HG02571 (cell line): ENCODE measurements around the gene LAMTOR2.

ENCODE experiments used
- ATAC-seq: cut with Tn5 transposase; IDR thresholded peaks from one replicate; pipeline ENCODE4 v1.9.1; 2021; ENCODE audit warnings: mild to moderate bottlenecking, moderate library complexity; ENCODE audit not compliant: unreplicated experiment

LAMTOR2 gene

GRCh38 chr1:156074661-156075060 lies 20.1 kb downstream of the LAMTOR2 start:
- no peak for ATAC-seq

- ATAC-seq, result no peak
Measured at GRCh38 chr1:156075162-156075561, 20.6 kb downstream of the LAMTOR2 start.

DNA sequence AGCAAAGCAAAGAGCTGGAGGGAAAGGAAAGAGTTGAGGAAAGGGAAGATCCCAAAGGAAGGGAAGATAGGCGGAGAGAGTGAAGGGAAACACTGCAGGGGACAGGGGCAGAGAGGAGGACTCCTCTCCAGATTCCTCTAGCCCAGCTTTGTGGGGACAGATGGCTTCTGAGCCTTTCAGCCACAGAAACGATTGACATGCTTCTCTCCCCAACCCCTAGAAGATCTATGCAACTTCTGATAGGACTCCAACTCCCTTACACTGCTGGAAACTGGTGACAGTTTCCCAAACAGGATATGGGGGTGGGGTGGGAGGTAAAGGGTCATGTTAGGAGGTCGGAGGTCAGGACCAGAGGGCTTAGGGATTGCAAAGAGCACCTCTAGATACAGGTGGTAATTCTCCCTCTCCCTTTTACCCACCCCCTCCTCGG lies 21.2 kb downstream of the LAMTOR2 start:
- ATAC-seq, result no peak

DNA sequence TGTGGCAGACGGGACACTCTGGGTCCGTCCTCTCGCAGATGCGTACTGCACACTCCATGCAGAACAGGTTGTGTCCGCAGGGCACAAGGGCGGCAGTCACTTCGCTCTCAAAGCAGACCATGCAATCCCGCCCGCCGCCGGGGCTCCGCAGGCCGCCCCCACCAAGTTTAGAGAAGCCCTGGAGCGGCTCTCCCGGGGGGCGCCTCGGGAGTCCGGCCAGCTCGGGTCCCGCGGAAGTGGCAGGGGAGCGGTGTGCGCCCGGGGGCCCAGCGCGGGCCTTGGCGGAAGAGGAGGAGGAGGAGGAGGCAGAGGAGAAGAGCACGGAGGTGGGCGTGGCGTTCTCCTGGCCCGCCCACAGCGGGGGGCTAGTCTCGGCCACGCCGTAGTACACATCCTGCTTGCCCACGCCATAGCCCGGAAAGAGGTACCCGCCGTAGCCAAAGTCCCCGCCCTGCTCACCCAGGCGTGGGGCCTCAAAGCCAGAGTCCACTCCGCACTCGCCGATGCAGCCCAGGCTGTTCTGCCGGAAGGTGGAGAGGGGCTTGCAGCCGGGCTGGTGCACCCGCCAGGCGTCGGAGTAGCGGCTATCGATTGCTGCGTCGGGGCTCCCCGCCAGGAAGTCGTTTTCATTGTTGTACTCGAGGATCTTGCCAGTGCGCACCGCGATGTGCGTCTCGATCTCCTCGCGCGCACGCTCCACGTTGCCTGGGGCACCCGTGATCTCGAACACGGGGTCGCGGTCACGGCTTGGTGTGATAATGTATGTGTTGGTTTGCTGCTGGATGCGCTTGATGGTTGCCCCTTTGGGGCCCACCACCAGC lies 22.2 kb downstream of the LAMTOR2 start:
- peak; percentile 57 for ATAC-seq

DNA sequence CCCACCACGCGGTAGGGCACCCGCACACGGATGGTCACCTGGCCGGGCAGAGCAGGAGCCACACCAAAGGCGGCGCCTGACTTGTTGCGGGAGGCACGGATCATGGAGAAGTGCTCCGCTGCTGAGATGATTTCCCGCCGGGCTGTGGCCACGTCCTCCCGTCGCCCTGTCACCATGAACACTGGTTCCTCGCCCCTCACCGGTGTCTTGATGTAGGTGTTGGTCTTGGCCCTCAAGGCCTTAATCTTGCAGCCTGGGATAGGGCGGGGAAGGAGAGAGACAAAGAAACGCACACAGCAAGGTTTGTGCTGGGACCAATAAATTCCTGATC lies 22.8 kb downstream of the LAMTOR2 start:
- no peak for ATAC-seq

- ATAC-seq, result no peak
Measured at GRCh38 chr1:156078728-156079127, 24.1 kb downstream of the LAMTOR2 start.

- ATAC-seq, result no peak
Measured at GRCh38 chr1:156079762-156080161, 25.2 kb downstream of the LAMTOR2 start.

GRCh38 chr1:156080241-156080862 lies 25.8 kb downstream of the LAMTOR2 start:
- no peak for ATAC-seq

- ATAC-seq, result no peak
Measured at GRCh38 chr1:156080863-156081179, 26.2 kb downstream of the LAMTOR2 start.

DNA sequence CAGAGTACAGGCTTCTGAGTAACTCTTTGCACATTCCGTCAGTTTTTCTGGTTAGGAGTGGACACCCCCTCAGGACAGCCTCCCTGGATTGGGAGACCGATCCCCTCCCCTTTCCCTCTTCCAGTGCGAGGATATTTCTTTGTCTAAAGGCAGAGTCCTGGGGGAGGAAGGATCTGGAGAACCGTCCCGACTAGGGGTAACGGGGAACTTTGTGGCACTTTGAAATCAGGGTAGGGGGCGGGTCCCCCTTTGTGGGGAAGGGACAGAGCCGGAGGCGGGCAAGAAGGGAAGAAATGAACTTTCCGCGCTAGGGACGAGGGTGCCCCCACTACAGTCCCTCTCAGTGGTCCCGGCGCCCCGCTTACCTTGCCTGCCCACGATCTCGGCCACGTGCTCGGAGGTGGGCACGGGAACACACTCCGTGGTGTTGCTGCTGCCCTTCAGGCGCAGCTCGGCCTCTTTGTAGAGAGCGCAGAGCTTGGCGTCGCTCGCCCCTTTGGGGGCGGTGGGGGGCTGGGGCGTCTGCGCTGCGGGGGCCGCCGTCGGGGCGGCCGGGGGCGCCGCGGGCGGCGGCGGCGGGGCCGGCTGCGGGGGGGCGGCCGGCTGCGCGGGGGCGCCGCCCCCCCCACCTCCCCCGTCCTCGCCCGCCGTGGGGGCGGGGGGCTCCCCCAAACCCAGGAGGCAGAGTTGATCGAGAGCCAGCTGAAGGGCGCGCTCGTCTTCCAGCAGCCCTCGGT lies 26.8 kb downstream of the LAMTOR2 start:
- ATAC-seq, result no peak

DNA sequence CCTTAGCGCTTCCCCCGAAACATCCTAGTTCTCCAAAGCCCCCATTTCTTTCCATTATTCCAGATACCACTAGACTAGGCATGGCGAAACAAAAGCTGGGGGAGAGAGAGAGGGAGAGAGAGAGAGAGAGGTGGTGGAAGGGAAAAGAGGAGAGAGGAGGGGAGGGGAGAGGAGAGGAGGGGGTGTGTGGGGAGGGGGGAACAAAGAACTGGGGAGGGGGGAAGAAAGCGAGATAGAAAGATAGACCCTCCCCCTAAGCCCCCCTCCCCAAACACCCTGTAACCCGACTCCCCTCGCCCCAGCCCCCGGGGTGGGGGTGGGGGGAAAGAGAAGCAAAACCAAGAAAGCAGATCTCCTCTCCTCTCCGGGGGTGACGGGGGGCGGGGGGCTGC lies 27.3 kb downstream of the LAMTOR2 start:
- ATAC-seq, result no peak

DNA sequence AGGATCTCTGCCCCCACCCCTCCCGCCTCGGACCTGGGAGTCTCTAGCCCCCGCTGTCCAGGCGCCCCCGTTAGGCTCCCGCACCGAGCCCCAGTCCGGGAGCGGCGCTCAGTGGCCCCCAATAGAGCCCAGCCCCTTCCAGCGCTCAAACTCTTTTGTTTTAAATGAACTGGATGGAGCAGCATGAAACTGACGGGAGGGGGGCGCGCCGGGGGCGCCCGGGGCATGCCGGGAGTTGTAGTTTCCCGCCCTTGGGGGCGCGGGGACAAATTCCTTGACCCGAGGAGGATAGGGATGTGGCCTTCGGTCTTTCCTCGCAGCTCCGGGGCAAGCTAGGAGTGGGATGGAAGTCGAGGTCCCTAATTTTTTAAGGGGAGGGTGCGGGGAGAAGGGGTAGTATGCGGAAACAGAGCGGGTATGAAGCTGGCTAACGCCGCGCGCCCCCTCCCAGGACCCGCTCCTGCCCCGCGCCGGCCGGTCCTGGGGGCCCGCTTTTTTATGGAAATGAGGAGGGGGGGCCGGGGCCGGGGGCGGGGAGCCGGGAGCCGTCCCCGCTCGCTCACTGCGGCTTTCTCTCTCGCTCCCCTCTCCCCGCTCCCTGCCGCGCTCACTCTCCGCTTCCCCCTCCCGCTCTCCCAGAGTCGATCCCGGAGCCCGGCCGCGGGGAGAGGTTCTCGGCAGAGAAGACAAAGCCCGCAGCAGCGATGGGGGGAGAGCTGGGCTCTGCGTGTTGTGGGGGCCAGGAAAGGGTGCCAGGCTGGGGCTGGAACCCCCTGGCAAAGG lies 27.9 kb downstream of the LAMTOR2 start, which contains the start of gene MEX3A:
Gene MEX3A (minus strand): TSS at position 157 of the 783 bp plus-strand sequence. CDS start 467 bp downstream, outside the sequence.
- ATAC-seq, result no peak

DNA sequence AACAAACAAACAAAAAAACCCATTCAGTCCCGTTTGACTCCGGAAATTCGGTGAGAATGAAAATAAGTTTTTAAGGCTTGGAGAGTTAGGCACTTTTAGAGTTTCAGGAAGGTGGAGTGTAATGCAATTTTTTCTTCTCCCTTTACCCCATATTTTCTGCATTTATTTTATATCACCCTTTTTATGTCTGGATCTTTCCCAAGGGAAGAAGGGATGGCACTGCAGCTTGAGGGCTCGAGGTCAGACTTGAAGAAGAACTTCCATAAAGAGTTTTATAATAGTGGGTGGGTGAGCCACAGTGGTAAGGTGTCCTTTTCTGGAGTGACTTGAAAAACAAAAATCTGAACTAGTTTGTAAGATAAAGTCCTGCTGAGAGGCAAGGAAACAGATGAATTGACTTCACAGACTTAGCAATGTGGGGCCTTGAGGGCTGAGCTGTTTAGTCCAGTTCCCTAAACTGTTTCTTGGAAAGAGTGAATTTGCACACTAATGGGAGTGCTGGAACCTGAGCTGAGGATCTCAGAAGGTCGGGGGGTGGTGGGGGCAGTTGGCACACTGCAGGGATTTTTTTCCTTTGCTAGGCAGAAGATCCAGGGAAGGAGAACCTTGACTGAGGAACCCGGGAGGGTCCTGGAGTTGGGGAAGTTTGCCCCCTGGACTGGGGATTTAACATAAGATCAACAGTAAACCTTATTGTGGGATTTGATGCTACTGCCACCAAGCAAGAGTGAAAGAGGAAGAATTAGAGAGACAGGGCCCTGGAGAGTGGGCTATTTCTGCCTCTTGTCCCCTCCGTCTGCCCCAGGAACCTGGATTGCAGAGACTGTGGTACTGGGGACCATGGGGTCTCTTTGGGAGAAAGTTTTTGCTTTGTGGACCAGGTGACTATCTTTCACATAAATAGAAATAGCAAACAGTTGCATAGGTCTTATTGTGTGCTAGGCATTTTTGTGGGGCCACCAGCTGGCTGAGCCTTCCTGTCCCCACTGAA lies 29.5 kb downstream of the LAMTOR2 start:
- ATAC-seq, result no peak

- no peak for ATAC-seq
Measured at GRCh38 chr1:156086256-156086662, 31.7 kb downstream of the LAMTOR2 start.

DNA sequence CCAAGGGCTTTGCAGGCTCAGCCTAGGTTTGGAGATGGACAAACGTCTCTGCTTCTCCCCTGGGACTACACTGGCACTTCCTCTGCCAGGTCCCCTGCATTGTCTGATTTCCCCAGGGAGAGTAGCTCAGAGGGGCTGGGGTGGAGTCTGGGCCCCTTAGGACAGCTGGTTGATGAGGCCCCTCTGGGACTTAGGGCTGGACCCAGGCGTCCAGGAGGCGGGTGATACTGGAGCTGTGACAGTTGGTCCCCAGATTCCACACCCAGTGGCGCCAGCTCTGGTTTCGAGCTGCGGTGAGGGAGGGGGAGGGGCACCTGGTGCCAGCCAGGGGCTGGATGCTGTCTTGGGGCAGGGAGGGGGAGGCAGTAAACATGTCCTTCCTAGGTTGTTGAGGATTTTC lies 35.1 kb downstream of the LAMTOR2 start:
- no peak for ATAC-seq

GRCh38 chr1:156090138-156090839 lies 35.7 kb downstream of the LAMTOR2 start:
- no peak for ATAC-seq

DNA sequence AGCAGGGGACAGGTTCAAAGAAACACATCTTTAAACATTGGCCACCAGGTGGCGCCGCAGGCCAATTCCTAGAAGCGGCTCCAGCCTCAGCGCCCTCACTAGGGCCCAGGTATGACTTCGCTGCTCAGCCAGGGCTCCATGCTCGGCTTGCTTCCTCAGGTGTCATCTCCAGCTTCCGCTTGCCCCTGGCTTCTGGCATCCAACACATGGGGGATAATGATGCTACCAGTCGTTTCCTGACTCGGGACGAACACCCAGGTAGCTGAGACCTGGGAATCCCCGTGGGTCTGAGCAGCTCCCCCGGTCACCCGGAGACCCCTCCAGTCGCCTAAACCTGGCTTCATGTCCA lies 36.2 kb downstream of the LAMTOR2 start:
- ATAC-seq, result peak; percentile 62

DNA sequence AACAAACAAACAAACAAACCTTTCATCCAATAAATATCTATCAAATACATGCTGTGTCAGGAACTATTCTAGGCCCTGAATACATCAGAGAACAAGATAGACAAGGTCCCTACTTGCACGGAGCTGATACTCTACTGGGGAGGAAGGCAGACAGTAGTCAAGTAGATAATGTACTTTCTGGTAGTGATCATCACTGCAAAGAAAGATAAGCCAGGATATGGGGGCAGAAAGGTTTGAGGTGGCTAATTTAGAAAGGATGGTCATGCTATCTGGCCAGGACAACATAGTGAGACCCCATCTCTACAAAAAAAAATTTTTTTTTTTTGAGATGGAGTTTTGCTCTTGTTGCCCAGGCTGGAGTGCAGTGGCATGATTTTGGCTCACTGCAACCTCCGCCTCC lies 37.0 kb downstream of the LAMTOR2 start:
- no peak for ATAC-seq

DNA sequence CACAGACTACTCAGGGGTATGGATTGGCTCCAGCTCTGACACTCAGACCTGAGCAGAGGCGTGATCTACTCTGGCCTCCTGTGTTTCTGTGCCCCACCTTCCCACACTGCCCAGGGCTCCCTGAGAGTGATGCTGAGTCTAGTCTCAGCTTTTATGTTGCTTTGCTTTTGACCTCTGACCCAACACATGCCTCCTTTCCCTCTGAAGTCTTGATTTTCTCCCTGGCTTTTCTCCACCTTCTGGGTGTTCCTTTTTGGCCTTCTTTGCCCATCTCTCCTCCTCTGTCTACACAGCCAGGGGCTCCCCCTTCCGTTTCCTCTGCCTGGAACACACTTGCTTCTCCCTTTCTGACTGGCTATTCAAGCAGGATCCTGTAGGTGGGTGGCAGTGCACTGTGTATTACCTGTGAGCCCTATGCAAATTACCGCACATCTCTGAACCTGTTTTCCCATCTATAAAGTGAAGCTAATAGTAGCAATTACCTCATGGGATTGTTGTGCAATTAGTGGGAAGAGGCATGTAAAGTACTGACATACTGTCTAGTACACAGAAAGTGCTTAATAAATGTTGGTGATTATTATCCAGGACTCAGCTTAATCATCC lies 41.4 kb downstream of the LAMTOR2 start:
- ATAC-seq, result no peak
